RWPE1 (cell line): Measurements from ENCODE around the gene CACNA2D3.

Source experiments
- CTCF ChIA-PET: fragments of 350-600 bp; sonication (Branson Sonifier 250); formaldehyde crosslinking; extraction: SDS; loops from one replicate; lab custom pipeline; 2021; lab: Yijun Ruan, JAX
- POLR2A ChIA-PET: fragments of 400-600 bp; formaldehyde crosslinking; extraction: SDS; loops from one replicate; lab custom pipeline; 2020; ENCODE audit warnings: antibody characterized with exemption; ENCODE audit not compliant: low non-redundant PET; lab: Yijun Ruan, JAX
- DNase-seq: peaks from one replicate; pipeline ENCODE4 v3.0.0; 2012; ENCODE audit warnings: low spot score
- H3K27ac ChIP-seq: fragments of 450-650 bp; 2 replicates; pipeline ENCODE4 v1.5.1; 2017
- CTCF ChIP-seq: fragments of 450-650 bp; conservative IDR thresholded peaks from 2 replicates; pipeline ENCODE4 v1.5.1; 2017; ENCODE audit warnings: low read depth, mild to moderate bottlenecking

The CACNA2D3 gene

GRCh38 chr3:54780336-54780735 is 658.0 kb downstream of the CACNA2D3 start:
- ChIA-PET POLR2A (no interaction called here), CTCF (no interaction called here)
- no peak overlapping the region for H3K27ac ChIP-seq
- no peak for TF ChIP-seq CTCF
- no peak for DNase-seq

- TF ChIP-seq CTCF = no peak
- CTCF ChIA-PET = no interaction called here
- POLR2A ChIA-PET = no interaction called here
- no peak overlapping the region for H3K27ac ChIP-seq
- no peak for DNase-seq
Measured at GRCh38 chr3:54781728-54782127, 659.4 kb downstream of the CACNA2D3 start.

DNA sequence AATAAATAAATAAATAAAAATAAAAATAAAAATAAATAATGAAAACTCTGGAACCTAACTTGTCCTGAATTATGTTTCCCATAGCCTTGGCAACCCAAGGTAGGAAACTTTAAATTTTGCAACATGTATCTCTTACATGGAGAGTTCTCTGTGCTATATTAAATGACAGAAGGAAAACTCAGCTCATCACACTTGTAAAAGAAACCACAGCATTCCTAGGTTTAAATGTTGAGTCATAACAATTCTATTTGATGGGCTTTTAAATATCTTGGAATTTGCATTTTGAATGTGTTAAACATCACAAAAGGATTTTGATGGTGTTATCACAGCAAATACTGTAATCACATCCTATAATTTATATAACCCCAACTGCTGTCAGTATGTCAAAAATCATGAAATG is 661.3 kb downstream of the CACNA2D3 start:
- ChIA-PET POLR2A (no interaction called here), CTCF (no interaction called here)
- H3K27ac ChIP-seq = no peak overlapping the region
- DNase-seq = no peak
- no peak for TF ChIP-seq CTCF

- no peak overlapping the region for H3K27ac ChIP-seq
- no peak for DNase-seq
- POLR2A ChIA-PET = no interaction called here
- no peak for TF ChIP-seq CTCF
- CTCF ChIA-PET = no interaction called here
Measured at GRCh38 chr3:54784021-54784420, 661.7 kb downstream of the CACNA2D3 start.

DNA sequence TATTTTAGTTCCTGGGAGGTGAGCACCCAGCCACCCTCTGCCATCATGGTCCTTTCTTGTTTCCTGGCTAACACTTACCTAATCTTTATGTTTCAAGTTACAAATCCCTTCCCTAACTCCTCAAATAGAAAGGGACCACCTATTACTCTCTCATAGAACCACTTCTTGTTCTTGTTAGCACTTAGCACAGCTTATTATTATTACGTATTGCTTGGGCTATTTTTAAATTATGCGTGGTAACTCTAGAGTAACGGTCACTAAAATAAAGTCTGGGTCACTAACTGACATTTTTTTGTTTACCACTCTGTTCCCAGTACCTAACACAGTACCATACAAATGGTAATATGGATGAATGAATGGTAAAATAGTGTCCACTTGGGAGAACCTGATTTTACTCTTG is 663.6 kb downstream of the CACNA2D3 start:
- no peak for TF ChIP-seq CTCF
- ChIA-PET CTCF (no interaction called here), POLR2A (no interaction called here)
- no peak overlapping the region for H3K27ac ChIP-seq
- no peak for DNase-seq

DNA sequence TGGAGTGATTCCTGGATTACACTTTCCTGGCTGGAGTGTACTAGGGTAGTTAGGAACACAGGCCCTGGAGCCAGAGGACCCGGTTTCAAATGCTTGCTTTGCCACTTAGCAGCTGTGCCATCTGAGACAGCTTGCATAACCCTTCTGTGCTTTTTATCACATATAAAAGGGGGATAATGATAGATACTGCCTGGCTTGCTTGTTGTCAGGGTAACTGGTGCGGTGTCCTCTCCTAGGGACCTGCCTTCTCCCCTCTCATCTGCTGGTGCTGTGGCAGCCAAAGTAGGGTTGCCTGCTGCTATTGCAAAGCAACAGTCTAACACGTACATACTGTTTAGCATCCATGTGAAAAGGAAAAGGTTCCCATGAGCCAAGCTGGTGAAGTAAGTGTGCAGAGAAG is 667.7 kb downstream of the CACNA2D3 start:
- POLR2A ChIA-PET = no interaction called here
- H3K27ac ChIP-seq = no peak overlapping the region
- no peak for TF ChIP-seq CTCF
- DNase-seq = no peak
- CTCF ChIA-PET = no interaction called here
